A172 (cell line): ENCODE measurements around the gene KCNQ1OT1. TPM values are rescaled to one million over a fixed set of nuclear protein-coding genes. Genes with fewer than 3 reads are reported as not detected.

Experiments used
- total RNA-seq: library from RNA; depleted of rRNA; stranded (reverse); fragments of >200 nt; shearing (Covaris generic); gene quantifications from 2 replicates; pipeline ENCODE4 v1.2.3, GENCODE V29; 2014; rRNA removed

Gene KCNQ1OT1
- total RNA-seq, 1 experiment from 2014 or later: 1.1 TPM

Other genes with a start within 250 kb of the KCNQ1OT1 start
- 32.5 and 40.5 TPM in 2 replicates for gene CDKN1C, start 185.8 kb upstream of the KCNQ1OT1 start, total RNA-seq
- 30.8 and 34.4 TPM in 2 replicates for gene PHLDA2, start 229.4 kb upstream of the KCNQ1OT1 start, total RNA-seq